Medulla oblongata (tissue), 1 donor: Measurements from ENCODE around the gene ITGB1.
A peak's percentile ranks its signal among the peaks of the same experiment; 100 is the strongest.
"Not testable (repeated sequence)": the region's sequence is repeated elsewhere in the genome, so short reads cannot be mapped to it uniquely, and the experiment has no call there.

Experiments
- DNase-seq: peaks from one replicate; pipeline ENCODE4 v3.0.0-alpha.2; 2015; ENCODE audit errors: extremely low spot score

ITGB1 gene

DNA sequence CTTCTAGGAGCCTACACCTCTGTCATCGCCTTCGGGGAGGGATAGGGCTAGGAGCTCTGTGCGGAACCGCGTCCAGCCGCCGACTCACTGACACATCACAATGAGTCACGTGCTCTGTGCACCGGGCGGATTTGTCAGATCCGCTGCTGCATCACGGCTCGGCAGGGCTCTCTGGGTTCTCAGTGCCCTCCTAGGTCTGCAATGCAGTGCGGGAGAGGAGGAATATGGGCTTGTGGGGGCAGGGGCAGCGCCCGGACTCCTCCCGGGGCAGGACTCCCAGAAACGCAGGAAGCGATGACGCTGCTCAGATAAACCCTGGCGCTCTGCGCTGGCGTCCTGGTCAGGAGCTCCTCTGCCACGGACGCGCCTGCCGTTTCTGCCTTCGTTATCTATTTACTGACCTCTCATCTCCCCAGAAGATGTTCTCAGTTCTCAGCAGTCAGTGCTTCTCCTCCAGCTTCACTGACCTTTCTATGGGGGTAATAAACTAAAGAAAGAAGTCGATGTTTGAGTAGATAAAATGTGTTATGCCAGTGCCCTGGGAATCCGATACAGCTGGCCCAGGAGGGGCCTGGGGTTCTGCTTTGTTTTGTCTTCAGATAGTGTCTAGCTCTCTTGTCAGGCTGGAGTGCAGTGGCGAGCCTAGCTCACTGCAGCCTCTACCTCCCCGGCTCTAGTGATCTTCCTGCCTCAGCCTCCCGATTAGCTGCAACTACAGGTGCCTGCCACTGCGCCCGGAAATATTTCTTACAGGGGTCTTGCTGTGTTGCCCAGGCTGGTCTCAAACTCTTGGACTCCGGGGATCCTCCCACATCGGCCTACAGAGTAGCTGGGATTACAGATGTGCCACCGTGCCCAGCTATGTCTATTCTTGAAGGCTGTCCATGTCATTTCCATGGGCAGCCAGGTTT, 22.8 kb upstream of the ITGB1 start:
- peak; percentile 84 for DNase-seq

GRCh38 chr10:32980242-32980557, 22.2 kb upstream of the ITGB1 start:
- DNase-seq: no peak

- DNase-seq: not testable (repeated sequence)
Measured at GRCh38 chr10:32979719-32980118, 21.7 kb upstream of the ITGB1 start.

DNA sequence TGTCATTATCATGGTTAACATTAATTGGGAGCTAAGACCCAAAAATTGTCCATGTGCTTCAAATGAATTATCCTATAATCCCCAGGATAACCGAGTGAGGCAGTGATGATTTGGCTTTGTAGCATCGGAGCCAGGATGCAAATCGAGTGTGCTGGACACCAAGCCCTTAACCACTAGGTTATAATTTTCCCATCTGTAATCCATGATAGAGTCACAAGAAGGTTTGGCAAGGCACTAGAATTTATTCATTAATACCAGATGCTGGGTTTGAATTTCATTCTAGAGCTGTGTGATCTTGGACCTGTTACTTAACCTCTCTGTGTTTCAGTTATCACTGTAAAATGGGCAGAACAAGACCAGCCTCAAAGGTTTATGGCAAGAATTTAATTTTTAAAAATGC, 21.0 kb upstream of the ITGB1 start:
- no peak for DNase-seq

- not testable (repeated sequence) for DNase-seq
Measured at GRCh38 chr10:32977846-32978809, 20.1 kb upstream of the ITGB1 start.

DNA sequence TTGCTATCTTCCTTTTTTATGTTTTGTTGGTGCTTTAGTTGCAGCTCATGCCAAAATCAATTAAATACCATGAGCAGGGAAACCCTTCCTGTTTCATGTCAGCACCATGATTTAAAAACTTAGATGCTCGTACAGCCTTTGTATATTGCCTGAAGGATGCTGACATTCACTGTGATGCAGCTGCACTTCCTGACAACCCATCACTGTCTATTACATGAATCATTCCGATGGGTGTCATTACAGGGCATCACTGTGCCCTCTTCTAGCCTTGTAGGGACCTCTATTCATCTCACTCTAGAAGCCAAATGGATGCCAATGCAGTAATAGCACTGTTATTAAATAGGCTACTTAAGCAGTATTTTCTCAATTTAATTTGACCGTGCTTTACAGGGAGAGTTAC, 18.3 kb upstream of the ITGB1 start:
- no peak for DNase-seq

- DNase-seq: no peak
Measured at GRCh38 chr10:32972929-32973328, 14.9 kb upstream of the ITGB1 start.

DNA sequence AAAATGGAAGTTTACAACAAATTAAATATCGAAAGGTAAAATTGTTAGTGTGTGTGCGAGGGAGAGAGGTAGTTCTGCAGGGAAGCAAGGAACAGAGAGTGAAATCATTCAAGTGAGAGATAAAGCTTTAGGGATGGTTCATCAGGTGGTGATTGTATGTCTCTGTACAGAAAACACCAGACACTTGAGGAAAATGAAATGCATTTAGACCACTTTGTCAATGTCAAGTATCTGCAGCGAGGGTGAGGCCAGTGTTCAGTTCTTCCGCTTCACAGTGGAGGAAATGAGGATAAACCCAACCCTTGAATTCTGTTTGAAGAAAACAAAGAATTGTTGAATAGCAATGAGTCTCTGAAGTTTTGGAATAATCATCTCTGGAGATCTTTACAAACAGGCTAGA, 14.4 kb upstream of the ITGB1 start:
- DNase-seq: no peak

- no peak for DNase-seq
Measured at GRCh38 chr10:32971536-32972091, 13.6 kb upstream of the ITGB1 start.

DNA sequence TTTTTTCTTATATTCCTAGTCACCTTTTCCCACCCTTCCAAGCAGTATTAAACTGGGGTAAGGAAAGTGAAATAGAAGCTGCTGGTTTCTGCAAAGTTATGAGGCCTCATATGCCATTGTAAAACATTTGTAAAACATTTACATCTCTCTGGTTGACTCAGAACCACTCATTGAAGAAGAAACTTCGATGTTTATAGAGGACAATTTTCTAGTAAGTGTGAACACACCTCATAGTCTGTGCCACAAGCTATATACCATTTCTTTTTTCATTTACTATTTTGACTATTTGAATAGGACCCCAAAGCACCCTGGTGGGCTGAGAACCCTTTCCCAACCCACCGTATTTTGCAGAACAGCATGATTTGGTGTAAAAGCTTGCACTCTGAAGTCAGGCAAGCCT, 12.9 kb upstream of the ITGB1 start:
- no peak for DNase-seq

DNA sequence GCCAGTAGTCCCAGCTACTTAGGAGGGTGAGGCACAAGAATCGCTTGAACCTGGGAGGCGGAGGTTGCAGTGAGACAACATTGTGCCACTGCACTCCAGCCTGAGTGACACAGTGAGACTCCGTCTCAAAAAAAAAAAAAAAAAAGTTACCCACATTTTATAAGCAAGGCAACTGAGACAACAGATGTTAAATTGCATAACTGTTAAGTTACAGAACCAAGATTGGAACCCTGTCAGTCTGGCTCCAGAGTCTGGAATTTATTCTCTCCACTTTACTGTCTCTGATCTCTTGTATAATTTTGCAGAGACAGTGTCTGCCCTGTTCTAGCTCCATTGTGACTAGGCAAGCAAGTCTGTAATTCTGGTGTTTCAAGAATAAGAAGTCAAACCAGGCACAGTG, 6.2 kb upstream of the ITGB1 start:
- DNase-seq: no peak

- no peak for DNase-seq
Measured at GRCh38 chr10:32963096-32963495, 5.1 kb upstream of the ITGB1 start.

- DNase-seq: no peak
Measured at GRCh38 chr10:32962521-32962920, 4.5 kb upstream of the ITGB1 start.

DNA sequence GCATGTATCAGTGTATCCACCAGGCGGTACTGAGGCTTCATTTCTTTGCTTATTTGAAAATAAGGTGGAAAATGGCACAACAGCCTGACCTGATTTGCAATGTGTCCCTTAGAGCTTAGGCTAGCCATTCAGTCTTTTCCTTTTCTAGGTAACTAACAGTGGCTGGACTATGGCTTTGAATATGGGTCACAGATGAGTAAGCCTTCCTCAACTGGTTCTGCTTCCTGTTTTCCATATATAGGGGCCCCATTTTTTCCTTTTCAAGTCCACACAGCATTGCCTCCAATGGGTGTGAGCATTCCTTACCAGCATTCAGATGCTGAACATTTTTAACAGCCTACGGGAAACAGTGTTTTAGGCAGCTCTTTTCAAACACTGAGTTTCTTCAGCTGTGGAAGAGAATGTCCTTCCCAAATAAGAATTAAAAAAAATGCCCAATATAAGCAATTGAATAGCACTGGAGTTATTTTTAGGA, 3.9 kb upstream of the ITGB1 start:
- DNase-seq: peak; percentile 55

GRCh38 chr10:32961343-32961894, 3.4 kb upstream of the ITGB1 start:
- DNase-seq: no peak

DNA sequence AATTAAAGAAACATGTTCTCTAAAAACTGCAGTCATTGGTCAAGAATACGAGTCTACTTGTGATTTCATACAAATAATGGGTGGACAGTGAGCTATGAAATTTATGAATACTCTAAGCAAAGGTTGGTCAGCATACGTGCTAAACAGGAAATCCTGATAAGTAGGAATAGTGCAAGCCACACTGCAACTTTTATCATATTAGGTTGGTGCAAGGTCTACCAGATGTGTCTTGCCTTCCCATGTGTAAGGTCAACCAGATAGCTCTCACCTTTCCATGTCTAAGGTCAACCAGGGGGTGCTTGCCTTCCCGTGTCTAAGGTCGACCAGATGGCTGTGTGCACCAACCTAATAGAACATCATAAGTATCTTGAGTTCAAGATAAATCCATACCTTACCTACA, 2.0 kb upstream of the ITGB1 start:
- no peak for DNase-seq

DNA sequence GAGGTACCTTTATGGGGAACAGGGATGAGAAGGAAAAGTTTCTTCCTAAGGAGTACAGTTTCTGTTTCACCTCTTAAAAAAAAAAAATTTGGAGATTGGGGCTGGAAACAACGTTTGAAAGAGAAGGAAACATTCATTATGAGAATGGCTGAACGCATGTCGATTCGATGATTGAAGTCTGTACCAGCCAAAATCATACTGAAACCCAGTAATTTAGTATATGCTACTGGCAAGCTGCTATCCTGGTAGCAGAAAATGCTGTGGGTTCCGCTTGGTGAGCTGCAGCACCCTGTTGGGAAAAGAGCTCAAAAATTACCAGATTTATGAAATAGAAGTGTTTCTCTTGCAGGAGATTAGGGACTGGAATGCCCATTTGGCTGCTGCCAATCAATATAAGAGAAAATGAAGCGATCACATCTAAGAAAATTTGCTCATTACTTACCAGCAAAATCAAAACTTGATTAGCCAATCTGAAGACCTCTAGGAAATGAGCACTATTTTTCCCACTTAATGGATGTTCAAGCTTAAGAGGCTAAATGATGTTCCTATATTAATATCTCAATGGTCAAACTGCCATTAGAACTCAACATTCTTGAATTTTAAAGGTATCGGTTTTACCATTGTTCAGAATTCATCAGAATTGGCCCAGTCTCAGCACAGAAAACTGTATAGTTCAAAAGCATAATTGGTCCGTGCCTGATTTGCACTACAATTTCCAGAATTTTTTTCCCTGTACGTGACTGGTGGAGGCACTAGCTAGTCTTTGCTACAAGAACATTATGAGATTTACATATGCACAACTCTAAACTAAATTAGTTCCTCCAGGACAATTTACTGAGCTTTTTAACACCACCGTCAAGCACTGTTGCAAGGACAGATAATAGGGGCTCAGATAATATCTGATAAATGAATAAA, 1.2 kb upstream of the ITGB1 start:
- DNase-seq: no peak

DNA sequence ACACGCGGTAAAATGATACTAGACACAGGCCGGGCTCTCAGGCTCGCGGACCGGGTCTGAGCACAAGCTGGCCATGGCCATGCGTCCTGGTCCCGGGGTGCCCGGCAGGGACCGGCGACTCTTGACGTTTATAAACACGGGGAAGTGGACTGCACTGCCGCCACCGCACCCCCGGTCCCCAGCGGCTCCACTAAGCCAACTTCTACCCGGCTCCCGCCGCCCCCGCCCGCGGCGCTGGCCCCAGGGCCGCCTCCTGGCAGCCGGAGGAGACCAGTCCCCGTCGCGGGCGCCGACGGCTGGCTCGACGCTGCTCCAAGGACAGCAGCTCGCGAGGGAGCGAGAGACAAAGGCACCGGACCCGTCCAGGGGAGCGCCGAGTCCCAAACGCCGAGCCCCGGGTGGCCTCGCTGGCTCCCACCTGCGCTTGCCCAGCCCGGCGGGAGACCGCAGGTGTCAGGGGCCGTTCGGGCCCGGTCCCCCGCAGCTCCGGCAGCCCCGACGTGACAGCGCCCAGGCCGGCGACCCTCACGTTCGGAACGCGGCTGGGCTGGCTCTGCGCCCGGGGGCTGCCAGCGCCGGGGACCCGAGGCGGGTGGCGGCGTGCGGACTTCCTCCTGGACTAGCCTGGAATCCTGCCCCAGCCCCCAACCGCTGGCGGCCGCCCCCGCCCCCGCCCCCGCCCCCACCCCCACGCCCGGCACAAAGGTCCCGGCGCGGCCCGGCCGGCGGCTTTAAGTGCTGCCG, 517 bp downstream of the ITGB1 start:
- peak; percentile 43 for DNase-seq

GRCh38 chr10:32956365-32957197, 1.4 kb downstream of the ITGB1 start:
- no peak for DNase-seq
